Measurements from ENCODE around the gene GALNTL6.

The GALNTL6 gene

DNA sequence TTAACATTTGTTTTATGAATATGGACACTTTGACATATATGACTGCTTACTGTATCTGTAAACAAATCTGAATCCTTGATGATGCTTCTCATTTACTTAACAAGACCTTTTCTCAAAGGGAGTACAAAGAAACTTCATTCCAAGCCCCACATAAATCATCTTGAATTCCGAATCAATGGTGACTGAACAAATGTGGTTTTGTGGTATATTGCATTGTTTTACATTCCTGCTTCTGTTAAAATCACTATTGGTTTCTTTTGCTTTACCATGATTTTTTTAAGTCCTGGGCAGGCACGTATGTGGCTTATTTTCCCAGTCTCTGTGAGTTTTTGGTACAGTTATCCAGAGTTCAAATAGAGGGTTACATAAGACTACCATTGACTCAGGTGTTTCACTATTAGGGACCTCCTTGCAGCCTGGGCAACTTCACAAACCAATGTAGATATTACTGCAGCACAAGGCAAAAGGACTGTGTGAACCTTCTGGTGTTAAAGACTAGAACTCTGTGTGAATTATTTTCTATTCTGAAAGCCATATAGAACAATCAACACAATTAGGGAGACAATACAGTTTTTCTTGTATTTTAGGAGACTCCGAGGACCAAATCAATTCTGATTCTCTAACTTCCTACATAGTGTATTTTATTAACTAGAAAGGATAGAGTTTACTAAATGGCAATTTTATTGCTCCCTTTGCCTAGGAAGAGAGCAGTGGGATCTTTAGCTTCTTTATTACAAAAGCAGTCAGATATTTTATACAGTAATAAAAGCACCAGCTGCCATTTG is 196.4 kb downstream of the GALNTL6 start:
- no peak for DNase-seq

GRCh38 chr4:172011196-172011595 is 198.0 kb downstream of the GALNTL6 start:
- DNase-seq: no peak

DNA sequence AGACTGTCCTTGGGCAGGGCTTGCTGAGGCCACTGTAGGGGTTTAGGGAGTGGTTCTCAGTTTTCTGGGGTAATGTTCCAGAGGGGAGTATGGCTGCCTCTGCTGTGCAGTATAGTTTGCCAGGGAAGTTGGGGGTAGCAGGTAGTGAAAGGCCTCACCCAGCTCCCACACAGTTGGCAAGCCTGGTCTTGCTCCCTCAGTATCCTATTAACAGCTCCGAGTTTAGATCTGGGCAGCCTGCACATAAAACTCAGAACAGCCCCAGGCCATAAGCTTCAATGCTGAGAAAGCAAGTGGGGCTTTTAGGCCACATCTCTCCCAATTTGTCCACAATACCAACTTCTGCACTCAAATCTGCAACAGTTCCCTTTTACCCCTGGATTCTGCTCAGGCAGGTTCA is 205.2 kb downstream of the GALNTL6 start:
- no peak for DNase-seq

- DNase-seq: no peak
These were observed 222.4 kb downstream of the GALNTL6 start for GRCh38 chr4:172035562-172035961.

DNA sequence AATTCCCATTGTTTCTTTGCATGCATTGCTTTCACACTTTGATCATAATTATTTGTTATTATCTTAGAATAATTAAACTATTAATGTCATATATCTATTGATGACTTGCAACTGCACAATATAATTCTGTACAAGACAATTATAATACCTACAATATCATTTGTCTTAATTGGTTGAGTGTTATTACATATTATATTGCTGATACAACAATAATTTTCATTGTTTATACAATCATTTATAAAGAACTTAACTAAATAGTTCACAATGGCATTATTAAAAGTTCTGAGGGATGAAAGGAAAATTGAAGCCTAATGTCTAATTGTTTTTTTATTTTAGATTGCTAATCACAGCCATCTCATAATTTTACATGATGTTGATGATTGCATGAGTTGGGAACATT is 227.6 kb downstream of the GALNTL6 start:
- no peak for DNase-seq

GRCh38 chr4:172042714-172043114 is 229.5 kb downstream of the GALNTL6 start:
- DNase-seq: no peak

DNA sequence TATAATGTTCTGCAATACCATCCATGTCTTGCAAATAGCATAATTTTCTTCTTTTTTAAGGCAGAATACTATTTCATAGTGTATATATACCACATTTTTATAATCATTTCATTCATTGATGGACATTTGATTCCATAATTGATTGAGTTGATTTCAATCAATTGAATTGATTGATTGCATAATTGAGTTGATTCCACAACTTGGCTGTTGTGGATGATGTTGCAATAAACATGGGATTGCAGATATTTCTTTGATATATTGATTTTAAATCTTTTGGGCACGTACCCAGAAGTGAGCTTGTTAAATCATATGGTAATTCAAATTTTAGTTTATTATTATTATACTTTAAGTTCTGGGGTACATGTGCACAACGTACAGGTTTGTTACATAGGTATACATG is 232.8 kb downstream of the GALNTL6 start:
- DNase-seq: no peak

GRCh38 chr4:172048666-172049065 is 235.5 kb downstream of the GALNTL6 start:
- DNase-seq: no peak

- DNase-seq: no peak
These were observed 237.7 kb downstream of the GALNTL6 start for GRCh38 chr4:172050911-172051310.

- DNase-seq: no peak
These were observed 241.8 kb downstream of the GALNTL6 start for GRCh38 chr4:172055046-172055445.

- DNase-seq: no peak
These were observed 242.3 kb downstream of the GALNTL6 start for GRCh38 chr4:172055498-172055897.

- no peak for DNase-seq
These were observed 248.0 kb downstream of the GALNTL6 start for GRCh38 chr4:172061204-172061603.

- no peak for DNase-seq
These were observed 255.3 kb downstream of the GALNTL6 start for GRCh38 chr4:172068506-172068905.

GRCh38 chr4:172073590-172073989 is 260.4 kb downstream of the GALNTL6 start:
- DNase-seq: no peak

GRCh38 chr4:172083272-172083671 is 270.1 kb downstream of the GALNTL6 start:
- DNase-seq: no peak

GRCh38 chr4:172088556-172088955 is 275.4 kb downstream of the GALNTL6 start:
- DNase-seq: no peak

DNA sequence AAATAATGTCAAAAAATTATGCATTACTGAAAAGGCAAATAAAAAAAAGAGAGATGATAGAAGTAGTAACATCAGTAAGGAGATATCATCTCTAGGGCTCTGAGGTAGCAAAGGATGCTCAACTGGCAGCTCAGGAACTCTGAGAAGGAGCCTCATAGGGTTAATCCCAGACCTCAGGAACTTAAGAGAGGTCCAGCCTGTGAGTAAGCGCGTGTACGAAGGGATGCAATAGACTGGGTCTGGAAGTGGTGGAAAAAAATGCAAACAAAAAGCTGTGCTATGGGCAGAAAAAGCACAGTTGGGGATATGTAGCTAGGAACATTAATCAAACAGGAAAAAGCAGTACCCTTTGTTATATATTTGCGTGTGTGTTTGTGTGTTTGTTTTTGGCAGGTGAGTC is 282.0 kb downstream of the GALNTL6 start:
- DNase-seq: no peak

- DNase-seq: no peak
These were observed 283.6 kb downstream of the GALNTL6 start for GRCh38 chr4:172096786-172097185.

DNA sequence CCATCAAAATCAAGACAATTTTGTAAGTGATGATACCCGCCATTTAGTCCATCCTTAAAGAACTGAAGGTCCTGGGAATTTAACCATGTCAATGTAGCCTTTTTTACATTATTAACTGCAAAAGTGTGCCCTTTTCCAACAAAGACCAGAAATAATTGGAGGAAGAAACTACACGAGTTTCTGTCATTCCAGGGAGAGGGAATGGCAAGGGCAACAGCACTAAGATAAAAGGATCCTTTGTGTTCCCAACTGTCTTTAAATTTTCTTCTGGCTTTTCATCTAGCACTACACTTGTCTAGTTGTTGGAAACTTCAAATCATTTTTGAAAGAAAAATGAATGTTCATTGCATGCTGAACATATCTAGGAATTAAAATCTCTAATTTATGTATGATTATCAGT is 286.2 kb downstream of the GALNTL6 start:
- no peak for DNase-seq

- DNase-seq: no peak
These were observed 290.3 kb downstream of the GALNTL6 start for GRCh38 chr4:172103456-172103855.

DNA sequence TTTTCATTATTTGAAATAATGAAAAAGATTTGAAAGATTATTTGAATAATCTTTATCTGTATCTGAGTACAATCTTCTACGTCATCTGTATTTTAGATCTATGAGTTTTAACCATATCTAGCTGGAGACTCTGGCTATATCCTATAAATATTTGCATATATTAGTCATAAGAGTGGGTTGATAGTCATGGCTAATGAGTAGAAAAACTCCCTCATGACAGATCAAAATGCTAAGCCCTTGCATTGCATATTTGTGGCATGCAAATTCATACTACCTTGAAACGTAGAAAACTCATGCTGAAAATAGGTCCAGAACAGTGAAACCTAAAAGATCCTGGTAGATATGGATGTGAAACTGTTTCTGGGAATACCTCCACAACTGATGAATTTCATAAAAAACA is 291.3 kb downstream of the GALNTL6 start:
- DNase-seq: no peak

- DNase-seq: no peak
These were observed 292.7 kb downstream of the GALNTL6 start for GRCh38 chr4:172105918-172106317.

GRCh38 chr4:172109466-172109865 is 296.3 kb downstream of the GALNTL6 start:
- no peak for DNase-seq

DNA sequence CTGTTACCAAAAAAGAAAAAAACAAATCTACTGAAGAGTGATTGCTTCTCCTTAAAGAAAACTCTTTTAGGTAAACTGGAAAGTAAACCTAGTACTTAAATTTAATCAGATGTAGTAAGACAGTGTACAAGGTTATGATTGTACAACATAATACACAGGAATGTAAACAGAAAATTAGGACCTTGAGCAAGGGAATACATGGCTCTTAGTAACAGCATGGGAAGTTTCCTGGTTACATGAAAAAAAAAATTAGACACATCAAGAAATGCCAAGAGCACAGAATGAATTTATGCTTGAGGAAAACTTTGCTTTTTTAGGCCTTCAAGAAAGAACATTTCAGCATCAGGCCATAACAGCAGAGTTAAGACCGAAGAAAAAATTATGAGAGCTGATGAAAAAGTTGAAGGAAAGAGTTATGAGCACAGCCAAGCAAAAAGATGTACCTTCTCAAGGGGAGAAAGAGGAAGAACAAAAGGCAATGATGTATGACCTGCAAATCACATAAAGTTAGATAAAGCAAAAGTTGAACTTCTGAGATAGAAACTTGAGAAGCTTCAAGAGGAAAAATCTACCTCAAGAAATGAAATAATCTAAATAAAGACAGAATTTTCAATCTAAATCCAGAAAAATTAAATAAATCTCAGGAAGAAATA is 311.6 kb downstream of the GALNTL6 start:
- no peak for DNase-seq

GRCh38 chr4:172125443-172125842 is 312.2 kb downstream of the GALNTL6 start:
- DNase-seq: no peak

All from KG1 (cell line).